Naive B cell (primary cell): ENCODE results near the gene MYMK. TPM values are rescaled to one million over a fixed set of nuclear protein-coding genes. Genes with fewer than 3 reads are reported as not detected.
A peak's percentile ranks its signal among the peaks of the same experiment; 100 is the strongest.
"Not testable (repeated sequence)": the region's sequence is repeated elsewhere in the genome, so short reads cannot be mapped to it uniquely, and the experiment has no call there.

Experiments used
- ATAC-seq, 2 donors: fragments of 150-1000 bp; cut with Tn5 transposase; 2 replicates each; pipeline ENCODE4 v1.10.0; 2021; ENCODE audit warnings: low read depth in 2 of 2, mild to moderate bottlenecking in 2 of 2, moderate library complexity in 2 of 2
- DNase-seq: peaks from one replicate; pipeline ENCODE4 v3.0.0; 2022
- H3K27ac Mint-ChIP-seq, 6 donors: one replicate each; pipeline ENCODE4 v1.8.0; 2020 to 2022; ENCODE audit warnings: mild to moderate bottlenecking in 6 of 6, mixed read lengths in 6 of 6, moderate library complexity in 5 of 6, inconsistent platforms in 2 of 6
- H3K27me3 Mint-ChIP-seq, 3 donors: one replicate each; pipeline ENCODE4 v1.8.0; 2021 to 2022; ENCODE audit warnings: mixed read lengths in 3 of 3, mild to moderate bottlenecking in 1 of 3
- H3K36me3 Mint-ChIP-seq, 2 donors: one replicate each; pipeline ENCODE4 v1.8.0; 2020 to 2022; ENCODE audit warnings: mixed read lengths in 2 of 2, inconsistent platforms in 1 of 2, mild to moderate bottlenecking in 1 of 2
- H3K4me1 Mint-ChIP-seq, 3 donors: one replicate each; pipeline ENCODE4 v1.8.0; 2020 to 2022; ENCODE audit warnings: mixed read lengths in 3 of 3, inconsistent platforms in 1 of 3, mild to moderate bottlenecking in 1 of 3, moderate library complexity in 1 of 3
- H3K4me3 Mint-ChIP-seq, 8 donors: one replicate each; pipeline ENCODE4 v1.8.0; 2020 to 2022; ENCODE audit warnings: mild to moderate bottlenecking in 8 of 8, mixed read lengths in 8 of 8, moderate library complexity in 8 of 8, inconsistent platforms in 2 of 8
- H3K9me3 Mint-ChIP-seq, 7 donors: one replicate each; pipeline ENCODE4 v1.8.0; 2020 to 2022; ENCODE audit warnings: mixed read lengths in 7 of 7, mild to moderate bottlenecking in 5 of 7, inconsistent platforms in 2 of 7, moderate library complexity in 1 of 7
- polyA plus RNA-seq, 6 donors: library from polyadenylated mRNA; unstranded; fragments of 300-500 nt; fragmentation: Illumina TruSeq; gene quantifications; one replicate each; pipeline ENCODE4 v1.2.3, GENCODE V29; 2021; ENCODE audit warnings: low read depth in 6 of 6

MYMK gene
- polyA plus RNA-seq, 6 donors from 2014 or later: not detected

DNA sequence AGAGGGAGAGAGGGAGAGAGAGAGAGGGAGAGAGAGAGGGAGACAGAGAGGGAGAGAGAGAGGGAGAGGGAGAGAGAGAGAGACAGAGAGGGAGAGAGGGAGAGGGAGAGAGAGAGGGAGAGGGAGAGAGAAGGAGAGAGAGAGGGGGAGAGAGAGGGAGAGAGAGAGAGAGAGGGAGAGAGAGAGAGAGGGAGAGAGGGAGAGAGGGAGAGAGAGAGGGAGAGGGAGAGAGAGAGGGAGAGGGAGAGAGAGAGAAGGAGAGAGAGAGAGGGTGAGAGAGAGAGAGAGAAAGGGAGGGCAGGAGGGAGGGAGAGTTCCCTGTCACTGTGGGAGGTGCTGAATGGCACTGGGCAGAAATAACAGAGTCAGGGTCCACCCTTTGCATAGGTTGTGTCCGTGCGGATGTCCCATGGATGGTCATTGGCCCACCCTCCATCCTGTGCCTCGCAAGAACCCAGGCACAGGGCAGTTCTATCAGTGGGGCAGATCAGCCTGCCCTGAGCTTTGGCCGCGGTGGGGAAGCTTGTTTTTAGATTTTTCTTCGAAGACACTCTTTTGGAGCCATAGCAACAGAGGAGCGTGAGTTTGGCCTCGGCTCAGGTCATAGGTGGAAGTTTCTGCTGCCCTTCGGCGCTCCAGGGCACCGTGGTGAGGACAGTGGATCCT is 39.8 kb upstream of the MYMK start:
- H3K4me3 Mint-ChIP-seq: peak overlapping the region in 1 of 8 donors; percentile 15
- DNase-seq: no peak
- no peak for ATAC-seq
- H3K36me3 Mint-ChIP-seq: no peaks in the 10 kb centered on the region
- no peak overlapping the region for H3K27ac Mint-ChIP-seq
- H3K27me3 Mint-ChIP-seq: peaks cover 9 to 24% (median 24%) of the 10 kb centered on the region in 3 donors
- H3K9me3 Mint-ChIP-seq: no peaks in the 10 kb centered on the region
- H3K4me1 Mint-ChIP-seq: peaks cover 0 to 8% (median 7%) of the 10 kb centered on the region in 3 donors

DNA sequence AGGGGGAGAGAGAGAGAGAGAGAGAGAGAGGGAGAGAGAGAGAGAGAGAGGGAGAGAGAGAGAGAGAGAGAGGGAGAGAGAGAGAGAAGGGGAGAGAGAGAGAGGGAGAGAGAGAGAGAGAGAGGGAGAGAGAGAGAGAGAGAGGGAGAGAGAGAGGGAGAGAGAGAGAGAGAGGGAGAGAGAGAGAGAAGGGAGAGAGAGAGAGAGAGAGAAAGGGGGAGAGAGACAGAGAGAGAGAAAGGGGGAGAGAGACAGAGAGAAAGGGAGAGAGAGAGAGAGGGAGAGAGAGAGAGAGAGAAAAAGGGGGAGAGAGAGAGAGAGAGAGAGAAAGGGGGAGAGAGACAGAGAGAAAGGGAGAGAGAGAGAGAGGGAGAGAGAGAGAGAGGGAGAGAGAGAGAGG is 39.1 kb upstream of the MYMK start:
- not testable (repeated sequence) for DNase-seq, H3K36me3 Mint-ChIP-seq, H3K4me3 Mint-ChIP-seq, H3K9me3 Mint-ChIP-seq, ATAC-seq
- Mint-ChIP-seq H3K4me1 (peaks cover 1 to 10% (median 6%) of the 10 kb centered on the region in 3 donors), H3K27ac (peak overlapping the region in 3 of 6 donors; percentile 55 to 83 (median 60)), H3K27me3 (peaks cover 8 to 23% (median 21%) of the 10 kb centered on the region in 3 donors)

GRCh38 chr9:133563291-133563796 is 38.6 kb upstream of the MYMK start:
- Mint-ChIP-seq H3K36me3 (no peaks in the 10 kb centered on the region), H3K4me3 (no peak overlapping the region)
- ATAC-seq: no peak

GRCh38 chr9:133562611-133563290 is 38.0 kb upstream of the MYMK start:
- Mint-ChIP-seq H3K27ac (peak overlapping the region in 1 of 6 donors; percentile 55), H3K4me3 (no peak overlapping the region), H3K4me1 (peaks cover 12 to 21% (median 14%) of the 10 kb centered on the region in 3 donors), H3K27me3 (peaks cover 16 to 27% (median 19%) of the 10 kb centered on the region in 3 donors), H3K9me3 (no peaks in the 10 kb centered on the region), H3K36me3 (no peaks in the 10 kb centered on the region)
- no peak for DNase-seq
- no peak for ATAC-seq

More at GRCh38 chr9:133563291-133563796, 38.6 kb upstream of the MYMK start:
- Mint-ChIP-seq H3K4me1 (peaks cover 6 to 15% (median 9%) of the 10 kb centered on the region in 3 donors), H3K27ac (peak overlapping the region in 3 of 6 donors; percentile 55 to 83 (median 60)), H3K9me3 (no peaks in the 10 kb centered on the region), H3K27me3 (peaks cover 12 to 26% (median 18%) of the 10 kb centered on the region in 3 donors)
- DNase-seq: no peak

GRCh38 chr9:133561976-133562554 is 37.3 kb upstream of the MYMK start:
- Mint-ChIP-seq H3K4me1 (peaks cover 14 to 25% (median 19%) of the 10 kb centered on the region in 3 donors), H3K9me3 (no peaks in the 10 kb centered on the region), H3K4me3 (no peak overlapping the region), H3K36me3 (no peaks in the 10 kb centered on the region), H3K27ac (peak overlapping the region in 1 of 6 donors; percentile 46), H3K27me3 (peaks cover 16 to 27% (median 18%) of the 10 kb centered on the region in 3 donors)
- ATAC-seq (no peak), DNase-seq (no peak)

DNA sequence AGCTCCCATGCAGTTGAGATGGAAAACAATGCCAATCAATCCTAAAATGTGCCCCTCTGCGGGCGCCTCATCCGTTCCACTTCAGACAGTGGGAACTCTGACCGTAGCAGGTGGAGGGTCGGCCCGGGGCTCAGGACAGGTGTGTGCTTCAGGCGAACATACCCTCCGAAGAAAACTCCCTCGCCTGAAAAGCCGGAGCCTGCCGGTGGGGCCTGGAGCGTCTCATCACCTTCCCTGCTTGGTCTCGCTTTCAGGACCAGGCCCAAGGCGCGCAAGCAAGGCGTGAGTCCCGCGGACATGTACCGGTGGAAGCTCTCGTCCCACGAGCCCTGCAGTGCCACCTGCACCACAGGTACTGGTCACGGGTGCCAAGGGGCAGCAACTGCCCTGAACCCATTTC is 36.2 kb upstream of the MYMK start:
- H3K36me3 Mint-ChIP-seq: no peaks in the 10 kb centered on the region

GRCh38 chr9:133560311-133560710 is 35.6 kb upstream of the MYMK start:
- Mint-ChIP-seq H3K4me3 (no peak overlapping the region), H3K36me3 (no peaks in the 10 kb centered on the region), H3K4me1 (peaks cover 14 to 27% (median 25%) of the 10 kb centered on the region in 3 donors), H3K9me3 (no peaks in the 10 kb centered on the region), H3K27me3 (peaks cover 18 to 37% (median 20%) of the 10 kb centered on the region in 3 donors), H3K27ac (no peak overlapping the region)
- no peak for DNase-seq
- ATAC-seq: no peak

More for the DNA sequence above, 36.2 kb upstream of the MYMK start:
- H3K4me3 Mint-ChIP-seq: no peak overlapping the region
- DNase-seq (no peak), ATAC-seq (no peak)
- H3K4me1 Mint-ChIP-seq: peaks cover 14 to 25% (median 25%) of the 10 kb centered on the region in 3 donors
- H3K9me3 Mint-ChIP-seq: no peaks in the 10 kb centered on the region
- H3K27me3 Mint-ChIP-seq: peaks cover 18 to 33% (median 20%) of the 10 kb centered on the region in 3 donors
- H3K27ac Mint-ChIP-seq: no peak overlapping the region

GRCh38 chr9:133558191-133559126 is 33.7 kb upstream of the MYMK start:
- H3K27ac Mint-ChIP-seq: peak overlapping the region in 3 of 6 donors; percentile 28 to 69 (median 38)
- H3K4me3 Mint-ChIP-seq: peak overlapping the region in 7 of 8 donors; percentile 33 to 84 (median 54)
- DNase-seq: no peak
- H3K4me1 Mint-ChIP-seq: peaks cover 13 to 27% (median 23%) of the 10 kb centered on the region in 3 donors
- no peaks in the 10 kb centered on the region for H3K36me3 Mint-ChIP-seq
- H3K27me3 Mint-ChIP-seq: peaks cover 18 to 37% (median 20%) of the 10 kb centered on the region in 3 donors
- peak; percentile 41 to 52 for ATAC-seq
- H3K9me3 Mint-ChIP-seq: no peaks in the 10 kb centered on the region

DNA sequence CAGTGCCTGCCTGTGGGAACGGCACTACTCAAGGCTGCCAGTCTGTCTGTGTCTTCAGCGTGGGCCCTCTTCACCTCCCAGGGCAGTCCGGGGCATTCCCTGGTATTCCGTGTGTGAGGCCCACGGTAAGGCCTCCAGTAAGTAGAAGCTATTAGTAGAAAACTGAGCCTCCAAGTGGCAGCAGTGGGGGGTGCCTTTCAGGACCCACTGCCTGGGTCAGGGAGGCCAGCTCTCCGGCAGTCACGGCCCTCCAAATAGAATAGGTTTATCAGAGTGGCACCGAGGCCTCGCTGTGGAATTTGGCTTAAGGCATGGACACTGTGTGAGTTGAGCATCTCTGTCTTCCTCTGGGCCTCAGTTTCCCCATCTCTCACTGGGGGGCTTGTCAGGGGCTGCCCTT is 32.8 kb upstream of the MYMK start:
- Mint-ChIP-seq H3K27me3 (peaks cover 18 to 37% (median 20%) of the 10 kb centered on the region in 3 donors), H3K36me3 (no peaks in the 10 kb centered on the region), H3K4me1 (peaks cover 10 to 27% (median 18%) of the 10 kb centered on the region in 3 donors), H3K9me3 (no peaks in the 10 kb centered on the region), H3K4me3 (peak overlapping the region in 1 of 8 donors; percentile 19), H3K27ac (peak overlapping the region in 1 of 6 donors; percentile 28)
- ATAC-seq: no peak
- no peak for DNase-seq

GRCh38 chr9:133556354-133556753 is 31.6 kb upstream of the MYMK start:
- DNase-seq (no peak), ATAC-seq (no peak)
- Mint-ChIP-seq H3K36me3 (no peaks in the 10 kb centered on the region), H3K27me3 (peaks cover 18 to 33% (median 20%) of the 10 kb centered on the region in 3 donors), H3K4me3 (no peak overlapping the region), H3K27ac (no peak overlapping the region), H3K4me1 (peaks cover 10 to 27% (median 18%) of the 10 kb centered on the region in 3 donors), H3K9me3 (no peaks in the 10 kb centered on the region)

DNA sequence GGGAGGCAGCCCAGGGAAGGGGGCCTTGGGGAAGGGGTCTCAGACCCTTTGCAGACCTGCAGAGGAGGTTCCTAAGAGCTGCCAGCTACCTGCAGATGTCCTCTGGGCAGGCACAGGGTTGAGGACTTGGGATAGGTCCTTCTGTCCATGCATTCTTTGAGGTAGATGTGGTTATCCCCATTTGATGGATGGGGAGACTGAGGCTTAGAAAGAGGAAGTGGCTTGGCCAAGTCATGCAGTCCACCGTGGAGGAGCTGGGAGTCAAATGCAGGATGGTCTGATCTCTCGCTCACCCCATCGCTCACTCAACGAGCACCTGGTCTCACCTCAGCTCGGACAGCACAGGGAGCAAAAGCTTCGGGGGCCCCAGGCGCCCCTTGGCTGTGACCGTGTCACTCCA is 30.0 kb upstream of the MYMK start:
- ATAC-seq: no peak
- no peaks in the 10 kb centered on the region for H3K36me3 Mint-ChIP-seq
- peaks cover 10 to 27% (median 19%) of the 10 kb centered on the region in 3 donors for H3K4me1 Mint-ChIP-seq
- no peaks in the 10 kb centered on the region for H3K9me3 Mint-ChIP-seq
- DNase-seq: no peak
- peaks cover 15 to 36% (median 17%) of the 10 kb centered on the region in 3 donors for H3K27me3 Mint-ChIP-seq
- H3K27ac Mint-ChIP-seq: no peak overlapping the region
- no peak overlapping the region for H3K4me3 Mint-ChIP-seq

DNA sequence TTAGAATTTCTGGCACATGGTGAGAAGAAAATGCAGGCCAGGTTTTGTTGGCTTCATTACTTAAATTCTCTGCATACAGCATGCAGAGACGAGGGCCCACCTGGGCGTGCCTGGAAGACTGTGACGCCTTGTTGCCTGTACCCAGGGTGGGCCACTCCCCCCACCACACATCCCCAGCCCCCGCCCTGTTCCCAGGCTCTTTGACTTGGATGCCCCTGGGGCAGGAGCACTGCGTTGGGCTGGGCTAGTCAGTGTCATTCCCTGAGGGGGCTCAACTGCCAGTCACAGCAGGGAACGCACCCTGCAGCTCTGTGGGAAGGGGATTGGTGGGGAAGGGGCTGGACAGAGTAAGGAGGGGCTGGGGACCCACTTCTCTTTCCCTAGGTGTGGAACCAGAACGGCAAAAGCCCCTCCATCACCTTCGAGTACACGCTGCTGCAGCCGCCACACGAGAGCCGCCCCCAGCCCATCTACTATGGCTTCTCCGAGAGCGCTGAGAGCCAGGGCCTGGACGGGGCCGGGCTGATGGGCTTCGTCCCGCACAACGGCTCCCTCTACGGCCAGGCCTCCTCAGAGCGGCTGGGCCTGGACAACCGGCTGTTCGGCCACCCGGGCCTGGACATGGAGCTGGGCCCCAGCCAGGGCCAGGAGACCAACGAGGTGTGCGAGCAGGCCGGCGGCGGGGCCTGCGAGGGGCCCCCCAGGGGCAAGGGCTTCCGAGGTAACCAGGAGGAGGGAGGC is 29.4 kb upstream of the MYMK start:
- no peak for ATAC-seq
- Mint-ChIP-seq H3K4me1 (peaks cover 10 to 27% (median 20%) of the 10 kb centered on the region in 3 donors), H3K4me3 (no peak overlapping the region), H3K36me3 (no peaks in the 10 kb centered on the region), H3K27ac (no peak overlapping the region), H3K9me3 (no peaks in the 10 kb centered on the region), H3K27me3 (peaks cover 12 to 34% (median 16%) of the 10 kb centered on the region in 3 donors)
- no peak for DNase-seq
